ENCODE results near the gene LSM2.

- TF ChIP-seq CTCF (conservative IDR thresholded peaks at IDR 0.05; ENCODE audit: low read length) (no peak), EZH2phosphoT487 (IDR thresholded peaks at IDR 0.05; ENCODE audit: borderline replicate concordance) (no peak)
Observed at GRCh38 chr6:31763619-31763940, 43.2 kb downstream of the LSM2 start.

Measured in Loucy (cell line).